Natural killer cell (primary cell): ENCODE data around the gene KRT76. TPM values are rescaled to one million over a fixed set of nuclear protein-coding genes. Genes with fewer than 3 reads are reported as not detected.

Experiments used
- ATAC-seq, 3 donors: fragments of 150-1000 bp in 2 of 3; fragments of 200-7000 bp in 1 of 3; cut with Tn5 transposase; 1 replicate in 1 of 3; 2 replicates in 2 of 3; pipeline ENCODE4 v1.10.0; 2021; ENCODE audit warnings: mild to moderate bottlenecking in 2 of 3, moderate library complexity in 2 of 3
- DNase-seq, 2 donors: peaks; one replicate each; pipeline versions ENCODE4 v3.0.0 to v3.0.0-alpha.2; 2013 to 2021; ENCODE audit warnings: mixed read lengths in 1 of 2
- H3K27ac ChIP-seq: one replicate; pipeline ENCODE4 v1.5.1; 2013; ENCODE audit warnings: mild to moderate bottlenecking, low read length
- H3K27me3 ChIP-seq: one replicate; pipeline ENCODE4 v1.6.1; 2013; ENCODE audit warnings: low read length; ENCODE audit not compliant: control insufficient read depth, insufficient read depth
- H3K36me3 ChIP-seq: one replicate; pipeline ENCODE4 v1.6.1; 2013; ENCODE audit warnings: low read length; ENCODE audit not compliant: control insufficient read depth, insufficient read depth
- H3K4me1 ChIP-seq: one replicate; pipeline ENCODE4 v1.6.1; 2013; ENCODE audit warnings: low read length; ENCODE audit not compliant: control insufficient read depth, insufficient read depth
- H3K4me3 ChIP-seq: one replicate; pipeline ENCODE4 v1.5.1; 2013; ENCODE audit warnings: low read length
- H3K9me3 ChIP-seq: one replicate; pipeline ENCODE4 v1.6.1; 2013; ENCODE audit warnings: low read length; ENCODE audit not compliant: control insufficient read depth, insufficient read depth
- H3K27ac Mint-ChIP-seq, 2 donors: one replicate each; pipeline ENCODE4 v1.8.0; 2022; ENCODE audit warnings: mild to moderate bottlenecking in 2 of 2, mixed read lengths in 2 of 2, moderate library complexity in 1 of 2
- H3K27me3 Mint-ChIP-seq, 2 donors: one replicate each; pipeline ENCODE4 v1.8.0; 2022; ENCODE audit warnings: low read depth in 2 of 2, mixed read lengths in 2 of 2
- H3K36me3 Mint-ChIP-seq: one replicate; pipeline ENCODE4 v1.8.0; 2022; ENCODE audit warnings: mixed read lengths
- H3K4me1 Mint-ChIP-seq, 2 donors: one replicate each; pipeline ENCODE4 v1.8.0; 2022; ENCODE audit warnings: mixed read lengths in 2 of 2
- H3K4me3 Mint-ChIP-seq: one replicate; pipeline ENCODE4 v1.8.0; 2022; ENCODE audit warnings: mild to moderate bottlenecking, moderate library complexity, mixed read lengths
- H3K9me3 Mint-ChIP-seq, 2 donors: one replicate each; pipeline ENCODE4 v1.8.0; 2022; ENCODE audit warnings: mixed read lengths in 2 of 2
- CTCF ChIP-seq: fragments of 200-600 bp; IDR thresholded peaks from one replicate; pipeline ENCODE4 v1.8.0; 2022; ENCODE audit warnings: antibody characterized with exemption
- WGBS: methylation state at CpG from one replicate; pipeline ENCODE4 v1.1.7; 2013; ENCODE audit warnings: missing lambda C conversion rate; ENCODE audit not compliant: insufficient coverage; 5-methylcytosine and 5-hydroxymethylcytosine counted together
- intact Hi-C: fragments of 100-400 bp; cut with micrococcal nuclease; formaldehyde crosslinking; loops from one replicate; pipeline ENCODE4 v1.14.2; 2022
- total RNA-seq, 4 donors: library from RNA; stranded (reverse); fragments of 120-200 nt in 1 of 4; gene quantifications; one replicate each; pipeline versions ENCODE4 v1.2.3 to v1.2.4, GENCODE V29; 2013 to 2022

The KRT76 gene
- total RNA-seq, 3 donors from 2014 or later (not counting 1 experiment from before 2014, with no cell fraction given) = not detected

- Histone ChIP-seq H3K9me3 (no peaks in the 10 kb centered on the region), H3K27me3 (no peaks in the 10 kb centered on the region), H3K27ac (no peak overlapping the region), H3K4me1 (no peaks in the 10 kb centered on the region), H3K36me3 (no peaks in the 10 kb centered on the region), H3K4me3 (no peak overlapping the region)
- no peaks in the 10 kb centered on the region for H3K9me3 Mint-ChIP-seq
- peaks cover 0 to 5% of the 10 kb centered on the region in 2 donors for H3K27me3 Mint-ChIP-seq
- no peak overlapping the region for H3K4me3 Mint-ChIP-seq
- DNase-seq = no peak
- intact Hi-C loops = no loop called here
- WGBS = 88% methylated on average over 15 of the region's 15 CpGs
- no peak overlapping the region for H3K27ac Mint-ChIP-seq
- H3K36me3 Mint-ChIP-seq = no peaks in the 10 kb centered on the region
- TF ChIP-seq CTCF = no peak
- H3K4me1 Mint-ChIP-seq = peaks cover 6 to 7% of the 10 kb centered on the region in 2 donors
- no peak for ATAC-seq
These were observed 46.8 kb upstream of the KRT76 start for GRCh38 chr12:52823761-52824450.

- ATAC-seq (no peak), DNase-seq (no peak)
- no peak overlapping the region for H3K27ac ChIP-seq
- H3K27ac Mint-ChIP-seq = no peak overlapping the region
- H3K27me3 ChIP-seq = no peaks in the 10 kb centered on the region
- H3K9me3 ChIP-seq = no peaks in the 10 kb centered on the region
- H3K9me3 Mint-ChIP-seq = no peaks in the 10 kb centered on the region
- peaks cover 0 to 8% of the 10 kb centered on the region in 2 donors for H3K4me1 Mint-ChIP-seq
- 72% methylated on average over 16 of the region's 16 CpGs for WGBS
- no peak for TF ChIP-seq CTCF
- intact Hi-C loops = no loop called here
- H3K4me3 ChIP-seq = no peak overlapping the region
- H3K4me1 ChIP-seq = no peaks in the 10 kb centered on the region
- H3K36me3 Mint-ChIP-seq = no peaks in the 10 kb centered on the region
- H3K27me3 Mint-ChIP-seq = peaks cover 4 to 8% of the 10 kb centered on the region in 2 donors
- no peaks in the 10 kb centered on the region for H3K36me3 ChIP-seq
- no peak overlapping the region for H3K4me3 Mint-ChIP-seq
These were observed 45.8 kb upstream of the KRT76 start for GRCh38 chr12:52822771-52823510.

- Mint-ChIP-seq H3K36me3 (no peaks in the 10 kb centered on the region), H3K27ac (no peak overlapping the region), H3K4me3 (no peak overlapping the region), H3K9me3 (no peaks in the 10 kb centered on the region), H3K27me3 (peaks cover 8 to 13% of the 10 kb centered on the region in 2 donors), H3K4me1 (peaks cover 0 to 16% of the 10 kb centered on the region in 2 donors)
- no peak overlapping the region for H3K27ac ChIP-seq
- no peak for ATAC-seq
- no peaks in the 10 kb centered on the region for H3K4me1 ChIP-seq
- no peak for TF ChIP-seq CTCF
- no peak for DNase-seq
- H3K9me3 ChIP-seq = no peaks in the 10 kb centered on the region
- no peak overlapping the region for H3K4me3 ChIP-seq
- intact Hi-C loops = no loop called here
- H3K36me3 ChIP-seq = no peaks in the 10 kb centered on the region
- H3K27me3 ChIP-seq = no peaks in the 10 kb centered on the region
- WGBS = 87% methylated on average over 10 of the region's 10 CpGs
These were observed 44.9 kb upstream of the KRT76 start for GRCh38 chr12:52821826-52822660.
